Right lobe of liver (tissue), 6 donors: ENCODE results near the gene ACSS1. TPM values are rescaled to one million over a fixed set of nuclear protein-coding genes. Genes with fewer than 3 reads are reported as not detected.
A peak's percentile ranks its signal among the peaks of the same experiment; 100 is the strongest.

Experiments used
- ATAC-seq, 4 donors: fragments of 200-7000 bp; cut with Tn5 transposase; one replicate each; pipeline ENCODE4 v1.9.1; 2020; ENCODE audit warnings: mild to moderate bottlenecking in 4 of 4, moderate library complexity in 4 of 4
- DNase-seq, 3 donors: peaks; one replicate each; pipeline ENCODE4 v3.0.0-alpha.2; 2020
- H3K27ac ChIP-seq, 3 donors: fragments of 200-600 bp; one replicate each; pipeline ENCODE4 v1.8.0; 2022
- H3K27me3 ChIP-seq, 2 donors: fragments of 200-600 bp; one replicate each; pipeline ENCODE4 v1.8.0; 2022
- H3K36me3 ChIP-seq, 4 donors: fragments of 200-600 bp; sonication (generic) in 1 of 4; one replicate each; pipeline versions ENCODE4 v1.5.1 to v1.8.0; 2017 to 2022; ENCODE audit warnings: control low read depth in 1 of 4
- H3K4me1 ChIP-seq, 4 donors: fragments of 200-600 bp; sonication (generic) in 1 of 4; one replicate each; pipeline versions ENCODE4 v1.5.1 to v1.8.0; 2017 to 2022; ENCODE audit warnings: control low read depth in 1 of 4
- H3K4me3 ChIP-seq, 3 donors: fragments of 200-600 bp; one replicate each; pipeline ENCODE4 v1.8.0; 2022
- H3K9me3 ChIP-seq, 4 donors: fragments of 200-600 bp; sonication (generic) in 1 of 4; one replicate each; pipeline versions ENCODE4 v1.5.1 to v1.8.0; 2017 to 2022; ENCODE audit warnings: control low read depth in 1 of 4
- CTCF ChIP-seq, 4 donors: fragments of 200-600 bp in 3 of 4; fragments of 450-650 bp in 1 of 4; IDR thresholded peaks; one replicate each; pipeline versions ENCODE4 v1.5.1 to v1.8.0; 2016 to 2022; ENCODE audit warnings: antibody characterized with exemption in 4 of 4, mild to moderate bottlenecking in 2 of 4
- POLR2A ChIP-seq: fragments of 450-650 bp; IDR thresholded peaks from one replicate; pipeline ENCODE4 v1.6.1; 2017; ENCODE audit warnings: antibody characterized with exemption, mild to moderate bottlenecking
- WGBS: methylation state at CpG from one replicate; pipeline ENCODE4 v1.1.6; 2018; ENCODE audit warnings: low coverage, low lambda C conversion rate; ENCODE audit not compliant: insufficient coverage; ENCODE audit errors: missing lambda C conversion rate; 5-methylcytosine and 5-hydroxymethylcytosine counted together
- intact Hi-C, 2 donors: fragments of 100-400 bp; cut with DNase I; formaldehyde crosslinking; loops; one replicate each; pipeline versions ENCODE4 v1.11.2 to v1.14.1; 2022
- total RNA-seq, 6 experiments: library from RNA; depleted of rRNA in 2 of 6; stranded (reverse); fragments of >200 nt in 2 of 6; fragmentation: NEBNext Ultra II Directional in 3 of 6; extraction: Animal tissue kit (Norgen Biotek cat#: 25700) in 3 of 6; gene quantifications; one replicate each; pipeline versions ENCODE4 v1.1.0 to v1.2.4, GENCODE V29; 2016 to 2023
- donor health status: DM: no; HTN: yes; CAD: no.
- donor health status: DM: no; HTN: no; CAD: no.
- donor health status: DM: no; HTN: no; CAD: no.
- donor health status: DM: no; HTN: yes; CAD: no.
- donor health status: DM: no; HTN: yes; CAD: no.

Gene ACSS1
- total RNA-seq, 6 experiments from 2014 or later: 3.5 to 9.1 (median 6.3) TPM

GRCh38 chr20:25055711-25056495 lies 2.0 kb downstream of the ACSS1 start:
- Histone ChIP-seq H3K36me3 (no peaks in the 10 kb centered on the region), H3K27me3 (no peaks in the 10 kb centered on the region), H3K27ac (peak overlapping the region in 2 of 3 donors; percentile 29 to 68), H3K4me1 (peaks cover 3 to 61% (median 13%) of the 10 kb centered on the region in 4 donors), H3K4me3 (peak overlapping the region in 1 of 3 donors; percentile 68), H3K9me3 (no peaks in the 10 kb centered on the region)
- DNase-seq (no peak), ATAC-seq (no peak)
- TF ChIP-seq CTCF (IDR thresholded peaks at IDR 0.05) (no peak), POLR2A (no peak)
- WGBS: 63% methylated on average over 7 of the region's 8 CpGs
- intact Hi-C loops: no loop called here

- Histone ChIP-seq H3K27me3 (no peaks in the 10 kb centered on the region), H3K4me1 (peaks cover 3 to 60% (median 13%) of the 10 kb centered on the region in 4 donors), H3K9me3 (no peaks in the 10 kb centered on the region), H3K27ac (peak overlapping the region in 1 of 3 donors; percentile 29), H3K36me3 (no peaks in the 10 kb centered on the region), H3K4me3 (no peak overlapping the region)
- intact Hi-C loops: no loop called here
- DNase-seq (peak in 1 of 3 donors; percentile 56), ATAC-seq (peak in 3 of 4 donors; percentile 13 to 33 (median 33))
- TF ChIP-seq POLR2A (no peak), CTCF (IDR thresholded peaks at IDR 0.05) (no peak)
- WGBS: 23% methylated on average over 8 of the region's 10 CpGs
Measured at GRCh38 chr20:25054995-25055629, 2.8 kb downstream of the ACSS1 start.

- Histone ChIP-seq H3K4me1 (peaks cover 3 to 65% (median 13%) of the 10 kb centered on the region in 4 donors), H3K4me3 (no peak overlapping the region), H3K36me3 (no peaks in the 10 kb centered on the region), H3K27me3 (no peaks in the 10 kb centered on the region), H3K9me3 (no peaks in the 10 kb centered on the region), H3K27ac (peak overlapping the region in 2 of 3 donors; percentile 45 to 80)
- TF ChIP-seq CTCF (IDR thresholded peaks at IDR 0.05) (no peak), POLR2A (no peak)
- intact Hi-C loops: no loop called here
- DNase-seq: peak in 1 of 3 donors; percentile 46
- ATAC-seq: no peak
- WGBS: 55% methylated on average over 2 of the region's 3 CpGs
Measured at GRCh38 chr20:25054096-25054820, 3.7 kb downstream of the ACSS1 start.

GRCh38 chr20:25053255-25054031 lies 4.5 kb downstream of the ACSS1 start:
- Histone ChIP-seq H3K4me1 (peaks cover 3 to 73% (median 13%) of the 10 kb centered on the region in 4 donors), H3K9me3 (no peaks in the 10 kb centered on the region), H3K4me3 (no peak overlapping the region), H3K36me3 (no peaks in the 10 kb centered on the region), H3K27me3 (no peaks in the 10 kb centered on the region), H3K27ac (peak overlapping the region in 2 of 3 donors; percentile 45 to 80)
- TF ChIP-seq CTCF (IDR thresholded peaks at IDR 0.05) (no peak), POLR2A (no peak)
- DNase-seq (no peak), ATAC-seq (no peak)
- WGBS: 53% methylated on average over 11 of the region's 11 CpGs
- intact Hi-C loops: no loop called here
